ENCODE results near the gene ELMO1. TPM values are rescaled to one million over a fixed set of nuclear protein-coding genes. Genes with fewer than 3 reads are reported as not detected.

ELMO1 gene
- total and polyA plus RNA-seq, 10 of the 15 experiments (the other 5 are each of a cell fraction or from before 2014, with no cell fraction given): 22.6 to 85.9 (median 56.6) TPM

- TF ChIP-seq ATF3 (IDR thresholded peaks at IDR 0.05; ENCODE audit: borderline replicate concordance, extremely low read depth, low read depth, low read length): no peak; the same call in 1 of the 2 replicates
- TF ChIP-seq RFX5 (IDR thresholded peaks at IDR 0.05; ENCODE audit: low read depth, low read length): no peak
- no peak for TF ChIP-seq CBFB (IDR thresholded peaks at IDR 0.05; ENCODE audit: low read depth)
- TF ChIP-seq IRF3 (IDR thresholded peaks at IDR 0.05): no peak
- no peak for TF ChIP-seq NR2C2 (IDR thresholded peaks at IDR 0.05; ENCODE audit: borderline replicate concordance, control insufficient read depth, insufficient read length, low read depth)
- no peak for TF ChIP-seq GATAD2B (conservative IDR thresholded peaks at IDR 0.05; ENCODE audit: low read depth)
- peak; percentile 51; the same call in 1 of the 2 replicates for TF ChIP-seq FOXM1 (IDR thresholded peaks at IDR 0.05; ENCODE audit: low read depth, low read length)
- no peak for TF ChIP-seq BMI1 (IDR thresholded peaks at IDR 0.05; ENCODE audit: borderline replicate concordance)
- TF ChIP-seq RAD21 (IDR thresholded peaks at IDR 0.05; ENCODE audit: insufficient read depth, low read depth, low read length): peak; percentile 97
- no peak for TF ChIP-seq HCFC1 (IDR thresholded peaks at IDR 0.05; ENCODE audit: low read length)
- TF ChIP-seq NRF1 (conservative IDR thresholded peaks at IDR 0.05; ENCODE audit: low read depth, low read length): no peak
- TF ChIP-seq NBN (IDR thresholded peaks at IDR 0.05): no peak
Observed at GRCh38 chr7:37352974-37353948, 95.4 kb downstream of the ELMO1 start (continued).

Measured in GM12878 (cell line).